HG03103 (cell line): ENCODE results near the gene DMAC2.
"Not testable (repeated sequence)": the region's sequence is repeated elsewhere in the genome, so short reads cannot be mapped to it uniquely, and the experiment has no call there.

Experiments used
- ATAC-seq: cut with Tn5 transposase; IDR thresholded peaks from one replicate; pipeline ENCODE4 v1.9.1; 2021; ENCODE audit warnings: low read depth; ENCODE audit not compliant: unreplicated experiment

Gene DMAC2

DNA sequence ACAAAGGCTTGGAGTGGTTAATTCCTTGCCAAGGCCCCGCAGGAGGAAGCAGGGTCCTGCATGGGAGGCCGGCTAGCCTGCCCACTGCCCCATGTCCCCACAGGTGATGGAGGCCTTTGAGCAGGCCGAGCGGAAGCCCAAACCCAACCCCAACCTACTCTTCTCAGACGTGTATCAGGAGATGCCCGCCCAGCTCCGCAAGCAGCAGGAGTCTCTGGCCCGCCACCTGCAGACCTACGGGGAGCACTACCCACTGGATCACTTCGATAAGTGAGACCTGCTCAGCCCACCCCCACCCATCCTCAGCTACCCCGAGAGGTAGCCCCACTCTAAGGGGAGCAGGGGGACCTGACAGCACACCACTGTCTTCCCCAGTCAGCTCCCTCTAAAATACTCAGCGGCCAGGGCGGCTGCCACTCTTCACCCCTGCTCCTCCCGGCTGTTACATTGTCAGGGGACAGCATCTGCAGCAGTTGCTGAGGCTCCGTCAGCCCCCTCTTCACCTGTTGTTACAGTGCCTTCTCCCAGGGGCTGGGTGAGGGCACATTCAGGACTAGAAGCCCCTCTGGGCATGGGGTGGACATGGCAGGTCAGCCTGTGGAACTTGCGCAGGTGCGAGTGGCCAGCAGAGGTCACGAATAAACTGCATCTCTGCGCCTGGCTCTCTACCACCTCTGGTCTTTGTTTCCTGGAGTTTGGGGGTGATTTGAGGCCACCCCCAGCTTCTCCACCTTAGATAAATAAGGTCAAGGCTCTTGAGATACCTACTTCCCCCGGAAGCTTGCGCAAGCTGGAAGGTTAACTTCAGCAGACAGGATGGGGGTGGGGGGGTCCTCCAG is 15.2 kb downstream of the DMAC2 start:
- ATAC-seq = no peak

DNA sequence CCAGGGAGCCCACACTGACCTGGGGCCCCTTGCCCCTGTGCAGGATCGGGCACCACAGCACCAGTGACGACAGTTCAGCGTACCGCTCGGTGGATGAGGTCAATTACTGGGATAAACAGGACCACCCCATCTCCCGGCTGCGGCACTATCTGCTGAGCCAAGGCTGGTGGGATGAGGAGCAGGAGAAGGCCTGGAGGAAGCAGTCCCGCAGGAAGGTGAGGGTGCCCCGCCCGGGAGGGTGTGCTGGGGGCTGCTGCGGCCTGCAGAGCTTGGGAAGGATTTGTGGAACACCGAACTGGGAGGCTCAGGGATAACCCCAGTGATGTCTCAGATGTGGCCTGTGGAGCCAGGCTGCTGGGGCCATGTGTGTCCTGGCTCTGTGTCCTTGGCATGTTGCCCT is 16.8 kb downstream of the DMAC2 start:
- ATAC-seq = no peak

DNA sequence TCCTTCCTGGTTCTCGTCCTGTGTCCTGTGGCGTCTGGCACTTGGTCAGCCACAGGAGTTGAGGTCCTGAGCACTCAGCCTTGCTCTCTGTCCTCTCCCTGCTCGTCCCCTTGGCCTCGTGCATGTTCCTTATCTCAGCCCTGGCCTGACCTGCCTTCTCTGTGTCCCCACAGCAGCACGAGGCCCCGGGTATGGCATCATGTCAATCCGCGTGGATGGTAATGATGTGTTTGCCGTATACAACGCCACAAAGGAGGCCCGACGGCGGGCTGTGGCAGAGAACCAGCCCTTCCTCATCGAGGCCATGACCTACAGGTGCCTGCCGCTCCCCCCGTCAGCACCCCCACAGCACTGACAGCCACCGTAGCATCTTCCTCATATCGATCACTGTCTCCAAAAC is 17.3 kb downstream of the DMAC2 start:
- ATAC-seq = no peak

DNA sequence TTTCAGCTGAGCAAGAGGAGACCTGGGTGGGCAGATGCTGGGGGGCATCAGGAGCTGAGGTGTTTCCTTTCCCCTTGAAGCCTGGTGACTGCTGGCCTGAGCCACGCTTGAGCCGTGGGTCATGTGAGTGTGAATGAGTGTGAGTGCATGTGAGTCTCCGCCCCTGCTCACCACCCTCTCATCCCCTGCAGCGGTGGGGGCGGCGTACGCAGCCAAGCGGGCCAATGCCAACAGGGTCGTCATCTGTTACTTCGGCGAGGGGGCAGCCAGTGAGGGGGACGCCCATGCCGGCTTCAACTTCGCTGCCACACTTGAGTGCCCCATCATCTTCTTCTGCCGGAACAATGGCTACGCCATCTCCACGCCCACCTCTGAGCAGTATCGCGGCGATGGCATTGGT is 17.7 kb downstream of the DMAC2 start:
- ATAC-seq = no peak

DNA sequence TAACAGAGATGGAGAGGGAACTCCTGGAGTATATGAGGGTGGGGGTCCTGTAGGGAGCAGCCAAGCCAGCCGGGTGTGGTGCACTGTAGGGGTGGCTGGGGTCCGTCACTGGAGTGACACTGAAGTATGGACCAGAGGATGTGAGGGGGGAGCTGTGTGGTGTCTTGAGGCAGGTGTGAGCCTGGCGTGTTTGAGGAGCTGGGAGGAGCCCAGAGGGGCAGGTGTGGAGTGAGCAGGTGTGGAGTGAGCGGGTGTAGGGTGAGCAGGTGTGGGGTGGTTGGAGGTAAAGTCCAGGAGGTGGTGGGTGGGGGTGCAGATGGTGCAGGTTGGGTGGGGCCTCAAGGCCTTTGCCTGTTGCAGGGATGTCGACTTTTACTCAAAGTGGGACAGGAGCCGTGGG is 18.4 kb downstream of the DMAC2 start:
- ATAC-seq = no peak

DNA sequence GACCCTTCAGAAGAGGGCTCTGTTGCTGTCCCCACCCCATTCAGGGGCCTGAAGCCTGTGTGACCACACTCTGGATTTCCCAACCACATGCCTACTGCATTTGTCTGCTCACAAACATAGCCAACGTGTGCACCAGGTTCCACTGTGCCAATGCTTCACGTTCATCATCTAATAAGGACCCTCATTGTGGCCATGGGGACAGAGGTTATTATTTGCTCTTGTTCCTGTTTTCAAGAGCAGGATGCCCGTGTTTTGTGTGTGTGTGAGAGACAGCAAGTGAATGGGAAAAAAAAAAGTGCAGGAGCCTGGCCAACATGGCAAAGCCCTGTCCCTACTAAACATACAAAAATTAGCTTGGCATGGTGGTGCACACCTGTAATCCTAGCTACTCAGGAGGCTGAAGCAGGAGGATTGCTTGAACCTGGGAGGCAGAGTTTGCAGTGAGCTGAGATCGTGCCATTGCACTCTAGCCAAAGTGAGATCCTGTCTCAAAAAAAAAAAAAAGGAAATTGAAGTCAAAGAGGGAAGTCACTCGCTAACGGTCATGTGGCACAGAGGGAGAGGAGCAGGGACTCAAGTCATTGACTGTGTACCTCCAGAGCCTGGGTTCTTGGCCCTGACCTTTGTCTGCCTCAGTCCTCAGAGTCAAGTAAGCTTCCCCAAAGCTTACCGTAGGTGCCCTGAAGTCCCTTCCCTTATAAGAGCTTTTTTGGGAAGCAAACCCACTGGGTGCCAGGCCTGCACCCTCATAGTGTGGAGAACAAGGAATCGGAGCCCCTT is 19.4 kb downstream of the DMAC2 start:
- no peak for ATAC-seq

DNA sequence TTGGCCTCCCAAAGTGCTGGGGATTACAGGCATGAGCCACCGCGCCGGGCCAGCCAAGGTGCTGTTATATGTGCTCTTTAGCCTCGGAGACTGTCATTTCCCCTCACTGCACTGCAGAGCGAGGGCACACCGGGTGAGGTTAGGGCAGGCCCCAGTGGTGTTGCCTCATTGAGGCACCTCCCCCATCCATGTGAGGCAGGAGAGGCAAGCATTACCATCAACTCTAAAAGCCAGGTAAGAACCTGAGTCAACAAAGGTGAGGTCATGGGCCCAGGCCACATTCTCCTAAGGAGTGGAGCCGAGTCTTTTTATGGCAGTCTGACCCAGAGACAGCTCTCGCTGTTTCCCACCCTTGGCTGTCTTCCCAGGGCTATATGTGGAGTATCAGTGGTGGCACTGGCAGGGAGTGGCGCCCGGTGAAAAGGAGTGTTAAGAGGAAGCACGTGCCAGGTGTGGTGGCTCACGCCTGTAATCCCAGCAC is 23.5 kb downstream of the DMAC2 start:
- no peak for ATAC-seq

DNA sequence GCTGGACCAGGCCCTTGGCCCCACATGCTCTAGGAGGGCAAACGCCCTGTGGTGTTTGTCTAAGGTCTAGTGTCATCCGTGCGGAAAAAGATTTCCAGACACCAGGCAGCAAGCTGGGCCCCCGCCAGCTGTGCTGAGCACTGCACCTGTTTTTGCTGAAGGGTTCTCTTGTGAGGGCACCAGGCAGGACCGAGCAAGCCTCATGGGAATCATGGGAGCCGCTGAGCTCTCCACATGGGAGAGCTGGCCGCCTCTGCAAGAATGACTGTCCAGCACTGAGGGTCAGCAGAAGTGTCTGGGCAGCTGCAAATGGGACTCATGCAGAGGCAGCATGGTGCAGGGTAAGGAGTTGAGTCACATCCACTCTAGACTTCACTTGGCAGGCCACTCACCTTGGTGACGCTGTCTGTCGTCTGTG is 24.5 kb downstream of the DMAC2 start:
- no peak for ATAC-seq

DNA sequence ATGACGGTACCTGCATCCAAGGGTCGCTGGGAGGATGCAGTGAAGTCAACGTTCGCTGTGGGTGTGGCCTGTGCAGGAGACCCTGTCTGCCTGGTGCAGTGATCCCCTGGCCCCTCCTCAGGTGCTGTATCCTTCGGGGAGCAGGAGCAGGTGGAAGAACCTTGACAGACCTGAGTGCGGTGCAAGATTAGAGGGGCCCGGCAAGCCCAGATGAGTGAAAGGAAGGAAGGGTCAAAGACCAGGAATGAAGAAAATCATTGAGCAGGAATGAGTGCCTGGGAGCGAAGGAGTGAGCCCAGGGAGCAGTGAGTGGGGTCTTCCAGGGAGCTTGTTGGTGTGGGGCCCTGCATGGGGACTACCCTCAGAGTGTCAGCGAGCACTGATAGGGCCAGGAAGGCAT is 25.3 kb downstream of the DMAC2 start:
- no peak for ATAC-seq

DNA sequence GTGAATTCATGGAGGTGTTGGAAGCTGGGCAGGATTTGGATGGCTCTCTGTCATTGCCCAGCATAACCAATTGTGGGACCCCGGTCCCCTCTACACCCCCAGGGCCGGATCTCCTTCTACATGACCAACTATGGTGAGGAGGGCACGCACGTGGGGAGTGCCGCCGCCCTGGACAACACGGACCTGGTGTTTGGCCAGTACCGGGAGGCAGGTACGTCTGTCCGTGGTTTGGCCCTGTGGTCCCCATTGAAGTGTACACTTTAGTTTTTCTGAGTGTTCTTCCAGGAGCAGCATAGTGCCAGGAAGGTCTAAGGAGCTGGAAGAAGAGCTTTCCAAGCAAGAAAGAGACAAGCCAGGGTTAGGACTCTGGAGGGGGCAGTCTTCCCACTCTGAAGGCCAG is 25.8 kb downstream of the DMAC2 start:
- no peak for ATAC-seq

DNA sequence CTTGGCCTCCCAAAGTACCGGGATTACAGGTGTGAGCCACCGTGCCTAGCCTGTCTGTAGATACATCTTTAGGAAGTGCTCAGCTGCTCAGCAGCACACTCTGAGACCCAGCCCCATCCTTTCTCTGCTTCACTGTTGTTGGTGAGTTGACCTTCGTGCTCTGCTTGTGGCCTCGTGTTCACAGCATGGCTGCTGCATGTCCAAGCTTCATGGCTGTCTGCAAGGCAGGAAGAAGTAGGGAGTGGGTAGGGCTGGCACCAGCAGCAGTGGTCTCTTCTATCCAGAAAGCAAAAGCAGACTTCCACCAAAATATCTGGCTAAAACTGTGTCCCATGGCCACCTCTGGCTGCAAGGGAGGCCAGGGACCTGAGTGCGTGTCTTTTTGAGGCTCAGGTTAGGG is 26.8 kb downstream of the DMAC2 start:
- ATAC-seq = no peak

DNA sequence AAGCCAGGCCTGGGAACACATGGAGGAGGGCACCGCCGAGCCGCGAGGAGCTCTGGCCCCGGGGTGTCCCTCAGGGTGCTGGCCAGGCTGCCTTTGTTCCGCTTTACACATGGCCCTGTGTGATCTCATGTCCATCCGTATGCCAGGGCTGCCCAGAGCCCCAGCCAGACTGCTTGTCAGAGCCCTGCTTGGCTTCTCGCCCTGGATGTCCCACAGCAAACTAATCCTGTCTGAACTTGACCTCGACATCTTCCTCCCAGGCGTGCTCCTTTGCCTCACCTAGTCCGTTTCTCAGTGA is 27.8 kb downstream of the DMAC2 start:
- no peak for ATAC-seq

DNA sequence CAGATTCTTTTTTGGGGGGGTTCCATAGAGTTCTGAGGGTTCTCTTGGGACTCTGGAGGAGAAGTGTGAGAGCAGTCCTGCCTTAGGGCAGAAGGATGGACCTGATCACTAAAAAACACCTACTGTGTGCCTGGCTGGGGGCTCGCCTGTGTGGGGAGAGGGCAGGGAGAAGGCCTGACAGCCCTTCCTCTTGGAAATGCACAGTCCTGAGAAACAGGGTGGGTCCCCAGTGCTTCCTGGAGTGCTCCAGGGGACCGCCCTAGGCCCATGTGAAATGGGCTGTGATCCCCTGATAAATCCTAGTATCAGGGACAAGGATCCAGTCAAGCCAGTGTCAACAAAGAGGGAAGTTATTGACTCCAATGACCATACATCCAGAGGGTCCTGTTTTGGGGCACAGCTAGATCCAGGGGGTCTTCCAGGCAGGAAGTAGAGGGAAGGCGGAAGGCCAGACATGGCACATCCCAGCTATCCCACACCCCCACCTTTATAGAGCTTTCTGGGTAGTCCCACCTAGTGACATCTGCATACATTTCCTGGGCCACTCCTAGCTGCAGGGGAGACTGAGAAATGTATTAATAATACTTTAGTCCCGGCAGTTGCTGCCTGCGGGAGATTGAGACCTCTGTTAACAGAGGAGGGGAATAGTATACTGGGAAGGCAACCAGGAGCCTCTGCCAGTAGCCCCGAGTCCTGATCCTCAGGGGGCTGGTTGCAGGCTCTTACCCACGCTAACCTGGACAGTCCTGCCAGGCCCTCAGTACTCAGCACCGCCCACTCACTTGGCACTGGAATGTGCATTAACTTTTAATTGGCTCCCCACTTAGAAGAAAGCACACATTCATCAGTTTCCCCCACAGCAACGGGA is 28.4 kb downstream of the DMAC2 start:
- ATAC-seq = no peak

DNA sequence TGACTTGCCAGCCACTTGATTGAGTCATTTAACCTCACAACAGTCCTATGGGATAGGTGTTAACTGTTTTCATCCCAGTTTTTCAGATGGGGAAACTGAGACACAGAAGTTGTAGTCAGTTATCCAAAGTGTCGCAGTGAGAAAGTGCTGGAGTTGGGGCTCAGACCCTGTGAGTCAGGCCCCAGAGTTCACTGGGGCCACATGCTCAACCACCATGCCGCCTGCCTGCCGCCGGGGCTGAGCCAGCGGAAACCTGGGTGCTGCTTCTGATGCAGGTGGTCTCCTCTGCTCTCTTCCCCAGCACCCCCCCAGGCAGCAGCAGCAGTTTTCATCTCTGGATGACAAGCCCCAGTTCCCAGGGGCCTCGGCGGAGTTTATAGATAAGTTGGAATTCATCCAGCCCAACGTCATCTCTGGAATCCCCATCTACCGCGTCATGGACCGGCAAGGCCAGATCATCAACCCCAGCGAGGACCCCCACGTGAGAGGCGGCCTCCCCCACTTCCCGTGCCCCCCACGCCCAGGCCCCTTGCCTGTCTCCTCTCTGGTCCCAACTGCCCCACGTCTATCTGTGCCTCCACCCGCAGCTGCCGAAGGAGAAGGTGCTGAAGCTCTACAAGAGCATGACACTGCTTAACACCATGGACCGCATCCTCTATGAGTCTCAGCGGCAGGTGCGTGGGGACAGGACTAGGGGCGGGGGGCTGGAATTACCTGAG is 29.2 kb downstream of the DMAC2 start:
- ATAC-seq = no peak

DNA sequence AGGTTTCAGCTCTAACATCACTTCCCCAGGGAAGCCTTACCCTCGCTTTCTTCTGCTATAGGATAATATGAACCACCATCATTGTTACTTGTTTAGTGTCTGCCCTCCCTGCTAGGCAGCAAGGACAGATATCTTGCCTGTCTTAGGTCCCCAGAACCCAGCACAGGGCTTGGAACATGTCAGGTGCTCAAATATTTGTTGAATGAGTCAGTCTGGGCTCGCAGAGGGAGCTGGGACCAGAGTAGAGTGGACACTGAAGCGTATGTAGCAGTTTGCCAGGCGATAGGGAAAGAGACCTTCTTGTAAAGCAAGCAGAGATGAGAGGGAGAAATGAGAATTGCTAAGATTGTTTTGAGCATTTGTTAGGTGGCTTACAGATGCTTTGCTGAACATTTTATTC is 30.4 kb downstream of the DMAC2 start:
- ATAC-seq = no peak

DNA sequence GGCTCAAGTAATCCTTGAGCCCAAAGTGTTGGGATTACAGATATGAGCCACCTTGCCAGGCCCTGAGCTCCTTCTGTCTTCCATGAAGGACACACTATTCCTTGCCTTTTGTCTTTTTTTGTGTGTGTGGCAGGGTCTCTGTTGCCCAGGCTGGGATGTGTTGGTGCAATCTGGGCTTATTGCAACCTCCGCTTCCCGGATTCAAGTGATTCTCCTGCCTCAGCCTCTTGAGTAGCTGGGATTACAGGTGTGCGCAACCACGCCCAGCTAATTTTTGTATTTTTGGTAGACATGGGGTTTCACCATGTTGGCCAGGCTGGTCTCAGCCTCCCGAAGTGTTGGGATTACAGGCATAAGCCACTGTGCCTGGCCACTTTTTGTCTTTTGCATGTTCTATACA is 30.9 kb downstream of the DMAC2 start:
- ATAC-seq = not testable (repeated sequence)

DNA sequence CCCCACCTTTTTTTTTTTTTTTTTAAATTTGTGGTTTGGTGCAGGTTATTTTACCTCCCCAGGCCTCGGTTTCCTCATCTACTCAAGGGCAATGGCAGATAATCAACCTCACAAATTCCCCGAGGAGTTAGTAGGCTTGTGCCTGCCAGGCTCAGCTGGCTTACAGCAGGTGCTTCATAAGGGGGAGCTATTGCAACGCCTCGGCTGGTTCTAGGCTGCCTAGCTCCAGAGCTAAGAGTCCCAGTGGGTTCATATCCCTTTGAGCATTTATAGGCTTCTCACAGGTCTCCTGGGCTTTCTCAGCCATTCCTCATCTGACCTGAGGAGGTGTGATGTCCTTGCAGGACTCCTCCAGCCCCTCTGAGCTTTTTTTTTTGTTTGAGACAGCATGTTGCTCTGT is 31.5 kb downstream of the DMAC2 start:
- ATAC-seq = no peak

DNA sequence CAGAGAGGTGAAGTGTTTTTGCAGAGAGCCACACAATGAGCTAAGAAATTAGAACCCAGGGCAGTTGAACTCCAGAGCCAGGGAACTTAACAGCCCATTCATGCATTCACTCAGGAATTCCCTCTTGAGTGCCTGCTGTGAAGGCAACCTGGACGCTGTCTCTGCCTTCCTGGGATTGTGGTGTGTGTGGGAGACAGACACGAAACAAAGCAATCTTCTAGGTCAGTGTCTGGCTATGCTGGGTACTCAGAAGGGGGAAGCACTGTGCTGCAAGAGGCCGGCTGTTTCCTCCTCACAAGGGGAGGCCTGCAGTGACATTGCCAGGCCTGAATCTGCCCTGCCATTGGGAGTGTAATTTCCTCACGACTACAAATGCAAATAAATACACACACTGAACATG is 32.4 kb downstream of the DMAC2 start:
- no peak for ATAC-seq

DNA sequence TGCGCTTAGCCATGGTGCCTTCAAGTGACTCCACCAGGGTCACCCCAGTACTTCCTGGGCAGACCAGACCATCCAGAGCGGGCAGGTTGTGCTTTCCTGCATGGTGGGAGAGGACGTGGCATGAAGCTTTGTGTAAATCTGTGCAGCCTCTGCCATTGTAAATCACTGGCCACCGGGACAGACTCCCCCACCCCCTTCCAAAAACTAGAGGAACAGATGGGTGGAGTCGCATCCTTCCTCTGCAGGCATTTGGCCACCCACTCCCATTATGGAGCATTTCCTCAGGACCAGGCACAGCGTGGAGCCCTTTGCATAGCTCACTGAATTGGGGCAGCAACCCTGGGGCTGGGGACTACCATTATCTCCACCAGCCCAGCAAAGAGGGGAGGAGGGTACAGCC is 33.9 kb downstream of the DMAC2 start:
- ATAC-seq = no peak

DNA sequence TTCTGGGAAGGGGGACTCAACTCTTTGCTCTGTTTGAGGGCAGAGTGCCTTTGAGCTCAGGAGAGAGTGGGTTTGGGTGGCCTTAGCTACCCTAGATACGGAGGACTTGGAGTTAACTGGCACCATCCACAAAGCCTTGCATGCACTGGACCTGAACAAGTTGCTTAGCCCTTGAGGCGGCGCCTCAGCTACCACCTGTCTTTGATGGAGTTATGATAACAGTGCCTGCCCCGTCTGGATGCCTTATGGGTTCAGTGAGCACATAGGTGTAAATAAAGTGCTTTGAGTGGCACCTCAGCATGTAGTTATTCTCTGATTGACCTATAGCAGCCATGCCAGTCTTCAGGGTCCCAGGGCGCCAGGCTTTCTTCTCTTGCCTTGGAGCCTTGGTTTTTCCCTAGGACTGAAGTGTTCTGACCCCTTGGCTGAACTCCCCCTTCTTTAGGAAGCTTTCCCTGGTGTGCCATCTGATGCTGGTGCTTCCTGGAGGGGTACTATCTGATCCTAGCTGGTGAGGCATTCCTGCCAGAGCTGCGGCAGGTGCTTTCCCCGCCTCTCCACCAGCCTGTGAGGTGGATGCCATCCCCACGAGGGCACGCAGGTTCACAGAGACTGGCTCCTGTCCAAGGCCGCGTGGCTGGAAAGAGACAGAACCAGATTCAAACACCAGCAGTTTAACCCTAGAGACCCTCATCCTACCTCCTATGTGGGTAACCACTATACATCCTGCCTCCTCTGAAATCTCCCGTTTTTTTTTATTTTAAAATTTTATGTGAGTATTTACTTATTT is 36.3 kb downstream of the DMAC2 start:
- ATAC-seq = no peak
